ENCODE results near the gene SNAP91. TPM values are rescaled to one million over a fixed set of nuclear protein-coding genes. Genes with fewer than 3 reads are reported as not detected.
"Not testable (repeated sequence)": the region's sequence is repeated elsewhere in the genome, so short reads cannot be mapped to it uniquely, and the experiment has no call there.

SNAP91 gene
- total RNA-seq, 1 donor from 2014 or later, result 2.1 TPM

DNA sequence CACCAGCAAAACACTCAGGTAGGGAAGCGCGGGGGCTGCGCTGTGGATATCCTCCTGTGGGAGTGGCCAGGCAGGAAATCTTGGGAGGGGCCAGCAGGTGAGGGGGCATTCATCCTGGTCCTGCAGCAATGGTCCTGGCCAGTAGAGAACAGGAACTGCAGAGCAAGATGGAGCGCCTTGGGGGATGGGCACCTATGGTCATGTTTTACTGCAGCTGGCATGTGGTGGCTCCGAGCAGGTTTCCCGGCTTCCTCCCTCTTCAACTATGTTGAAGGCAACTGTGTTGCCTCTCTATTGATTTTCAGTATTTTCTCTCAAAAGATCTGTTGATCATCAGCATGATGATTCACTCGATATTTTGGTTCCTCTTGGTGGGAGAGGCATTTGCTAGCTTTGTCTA, 70.9 kb downstream of the SNAP91 start:
- Histone ChIP-seq H3K9me3 (ENCODE audit: control insufficient read depth in 3 of 3, low read length in 3 of 3) (no peaks in the 10 kb centered on the region), H3K36me3 (ENCODE audit: control insufficient read depth in 3 of 3, insufficient read depth in 3 of 3, low read length in 3 of 3) (no peaks in the 10 kb centered on the region), H3K4me3 (ENCODE audit: low read length in 3 of 3) (no peak overlapping the region), H3K27ac (ENCODE audit: low read depth, low read length) (no peak overlapping the region), H3K4me1 (ENCODE audit: control insufficient read depth in 3 of 3, insufficient read depth in 3 of 3, low read length in 3 of 3) (no peaks in the 10 kb centered on the region), H3K27me3 (ENCODE audit: control insufficient read depth in 3 of 3, insufficient read depth in 3 of 3, low read length in 3 of 3) (no peaks in the 10 kb centered on the region), H3K9ac (ENCODE audit: low read depth in 1 of 3, low read length in 3 of 3) (no peak overlapping the region)

DNA sequence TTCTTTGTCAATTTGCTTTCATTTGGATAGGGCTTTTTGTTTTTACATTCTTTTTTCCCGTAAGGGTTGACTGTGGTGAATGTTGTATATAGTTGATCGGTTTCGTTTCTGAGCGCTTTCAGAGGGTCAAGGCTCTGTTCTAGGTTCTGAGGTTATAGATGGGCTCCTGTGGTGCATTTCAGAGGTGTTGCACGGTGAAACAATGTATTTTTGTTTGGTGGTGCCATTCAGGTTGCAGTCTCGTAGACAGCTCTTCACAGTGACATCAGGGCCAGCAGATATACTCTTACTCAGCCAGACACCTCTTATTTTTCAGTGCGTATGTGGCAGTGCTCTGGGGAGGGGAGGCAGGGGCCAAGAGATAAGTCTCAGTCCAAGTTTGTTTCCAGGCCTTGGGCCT, 72.1 kb downstream of the SNAP91 start:
- Histone ChIP-seq H3K36me3 (ENCODE audit: control insufficient read depth in 3 of 3, insufficient read depth in 3 of 3, low read length in 3 of 3) (no peaks in the 10 kb centered on the region), H3K9ac (ENCODE audit: low read depth in 1 of 3, low read length in 3 of 3) (no peak overlapping the region), H3K9me3 (ENCODE audit: control insufficient read depth in 3 of 3, low read length in 3 of 3) (no peaks in the 10 kb centered on the region), H3K27me3 (ENCODE audit: control insufficient read depth in 3 of 3, insufficient read depth in 3 of 3, low read length in 3 of 3) (no peaks in the 10 kb centered on the region), H3K4me3 (ENCODE audit: low read length in 3 of 3) (no peak overlapping the region), H3K27ac (ENCODE audit: low read depth, low read length) (no peak overlapping the region), H3K4me1 (ENCODE audit: control insufficient read depth in 3 of 3, insufficient read depth in 3 of 3, low read length in 3 of 3) (no peaks in the 10 kb centered on the region)

DNA sequence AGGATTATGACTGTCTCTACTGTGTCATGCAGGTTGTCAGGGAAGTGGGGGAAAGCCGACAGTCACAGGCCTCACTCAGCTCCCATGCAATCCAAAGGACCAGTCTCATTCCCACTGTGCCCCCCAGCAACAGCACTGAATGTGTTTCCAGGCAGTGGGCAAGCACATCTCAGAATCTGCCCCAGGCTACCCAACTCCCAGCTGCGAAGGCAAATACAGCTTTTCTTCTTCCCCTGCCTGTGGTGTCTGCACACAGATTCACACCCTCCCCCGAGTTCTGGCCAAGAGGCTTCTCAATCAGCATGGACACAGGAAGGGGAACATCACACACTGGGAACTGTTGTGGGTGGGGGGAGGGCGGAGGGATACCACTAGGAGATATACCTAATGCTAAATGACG, 75.3 kb downstream of the SNAP91 start:
- no peaks in the 10 kb centered on the region for H3K4me1 ChIP-seq (ENCODE audit: control insufficient read depth in 3 of 3, insufficient read depth in 3 of 3, low read length in 3 of 3)
- no peak overlapping the region for H3K4me3 ChIP-seq (ENCODE audit: low read length in 3 of 3)
- H3K9ac ChIP-seq (ENCODE audit: low read depth in 1 of 3, low read length in 3 of 3), result no peak overlapping the region
- no peak overlapping the region for H3K27ac ChIP-seq (ENCODE audit: low read depth, low read length)
- no peaks in the 10 kb centered on the region for H3K36me3 ChIP-seq (ENCODE audit: control insufficient read depth in 3 of 3, insufficient read depth in 3 of 3, low read length in 3 of 3)
- H3K27me3 ChIP-seq (ENCODE audit: control insufficient read depth in 3 of 3, insufficient read depth in 3 of 3, low read length in 3 of 3), result no peaks in the 10 kb centered on the region
- no peaks in the 10 kb centered on the region for H3K9me3 ChIP-seq (ENCODE audit: control insufficient read depth in 3 of 3, low read length in 3 of 3)

DNA sequence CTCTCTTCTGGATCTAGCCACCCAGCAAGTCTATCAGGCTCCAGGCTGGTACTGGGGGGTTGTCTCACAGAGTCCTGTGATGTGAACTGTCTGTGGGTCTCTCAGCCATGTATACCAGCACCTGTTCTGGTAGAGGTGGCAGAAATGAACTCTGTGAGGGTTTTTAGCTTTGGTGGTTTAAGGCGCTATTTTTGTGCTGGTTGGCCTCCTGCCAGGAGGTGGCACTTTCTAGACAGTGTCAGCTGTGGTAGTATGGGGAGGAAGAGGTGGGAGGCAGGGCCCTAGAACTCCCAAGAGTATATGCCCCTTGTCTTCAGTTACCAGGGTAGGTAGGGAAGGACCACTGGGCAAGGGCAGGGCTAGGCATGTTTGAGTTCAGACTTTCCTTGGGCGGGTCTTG, 75.8 kb downstream of the SNAP91 start:
- H3K4me1 ChIP-seq (ENCODE audit: control insufficient read depth in 3 of 3, insufficient read depth in 3 of 3, low read length in 3 of 3), result no peaks in the 10 kb centered on the region
- H3K36me3 ChIP-seq (ENCODE audit: control insufficient read depth in 3 of 3, insufficient read depth in 3 of 3, low read length in 3 of 3), result no peaks in the 10 kb centered on the region
- no peak overlapping the region for H3K9ac ChIP-seq (ENCODE audit: low read depth in 1 of 3, low read length in 3 of 3)
- no peak overlapping the region for H3K27ac ChIP-seq (ENCODE audit: low read depth, low read length)
- no peak overlapping the region for H3K4me3 ChIP-seq (ENCODE audit: low read length in 3 of 3)
- H3K9me3 ChIP-seq (ENCODE audit: control insufficient read depth in 3 of 3, low read length in 3 of 3), result no peaks in the 10 kb centered on the region
- no peaks in the 10 kb centered on the region for H3K27me3 ChIP-seq (ENCODE audit: control insufficient read depth in 3 of 3, insufficient read depth in 3 of 3, low read length in 3 of 3)

DNA sequence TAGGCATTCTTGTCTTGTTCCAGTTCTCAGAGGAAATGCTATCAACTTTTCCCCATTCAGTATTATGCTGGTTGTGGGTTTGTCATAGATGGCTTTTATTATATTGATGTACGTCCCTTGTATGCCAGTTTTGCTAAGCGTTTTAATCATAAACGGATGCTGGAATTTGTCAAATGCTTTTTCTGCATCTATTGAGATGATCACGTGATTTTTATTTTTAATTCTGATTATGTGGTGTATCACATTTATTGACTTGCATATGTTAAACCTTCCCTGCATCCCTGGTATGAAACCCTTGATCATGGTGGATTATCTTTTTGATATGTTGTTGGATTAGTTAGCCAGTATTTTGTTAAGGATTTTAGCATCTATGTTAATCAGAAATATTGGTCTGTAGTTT, 79.0 kb downstream of the SNAP91 start:
- not testable (repeated sequence) for H3K4me3 ChIP-seq (ENCODE audit: low read length in 3 of 3); H3K4me1 ChIP-seq (ENCODE audit: control insufficient read depth in 3 of 3, insufficient read depth in 3 of 3, low read length in 3 of 3); H3K27me3 ChIP-seq (ENCODE audit: control insufficient read depth in 3 of 3, insufficient read depth in 3 of 3, low read length in 3 of 3); H3K27ac ChIP-seq (ENCODE audit: low read depth, low read length); H3K9ac ChIP-seq (ENCODE audit: low read depth in 1 of 3, low read length in 3 of 3); H3K9me3 ChIP-seq (ENCODE audit: control insufficient read depth in 3 of 3, low read length in 3 of 3); H3K36me3 ChIP-seq (ENCODE audit: control insufficient read depth in 3 of 3, insufficient read depth in 3 of 3, low read length in 3 of 3)

DNA sequence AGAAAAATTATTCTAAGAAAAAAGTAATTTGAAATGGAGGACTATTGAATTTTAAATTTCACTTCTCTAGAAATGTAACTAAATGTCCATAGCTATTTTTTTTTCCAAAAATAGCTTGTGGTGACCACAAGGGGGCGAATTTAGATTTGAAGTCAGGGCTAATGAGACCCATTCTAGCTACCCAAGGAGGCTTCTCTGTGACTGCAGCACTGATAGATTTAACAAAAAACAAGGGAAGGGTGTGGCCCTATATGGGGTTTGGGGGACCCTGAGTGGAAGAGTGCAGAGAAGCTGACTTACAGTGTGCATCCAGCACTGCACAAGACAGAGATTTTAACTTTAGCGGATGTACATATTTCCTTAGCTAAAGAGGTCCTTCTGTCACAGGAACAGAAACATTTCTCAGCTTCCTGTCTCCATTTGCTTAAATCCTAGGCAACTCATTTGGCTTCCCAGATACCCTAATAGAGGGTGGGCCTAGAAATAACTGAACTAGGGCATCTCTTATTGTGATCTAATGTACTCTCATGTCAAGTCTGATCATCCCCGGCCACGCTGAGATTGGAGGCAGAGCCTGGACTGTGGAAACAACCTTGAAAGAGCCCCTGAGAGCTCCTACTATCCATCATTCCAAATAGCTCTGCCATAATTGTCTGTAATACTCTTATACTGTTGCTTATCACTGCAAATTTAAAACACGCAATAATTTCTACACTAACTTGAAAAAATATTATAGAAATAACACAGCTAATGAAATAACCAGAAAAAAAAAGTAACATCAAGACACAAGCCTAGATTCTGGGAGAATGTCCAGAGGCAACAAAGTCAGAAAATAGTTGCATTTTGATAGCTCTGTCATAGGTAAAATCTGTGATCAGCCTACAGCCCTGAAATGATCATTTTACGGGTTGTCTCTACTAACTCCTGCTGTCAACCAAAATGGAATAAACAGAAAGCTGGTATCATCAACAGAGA, 93.6 kb downstream of the SNAP91 start:
- H3K27me3 ChIP-seq (ENCODE audit: control insufficient read depth in 3 of 3, insufficient read depth in 3 of 3, low read length in 3 of 3), result no peaks in the 10 kb centered on the region
- no peaks in the 10 kb centered on the region for H3K36me3 ChIP-seq (ENCODE audit: control insufficient read depth in 3 of 3, insufficient read depth in 3 of 3, low read length in 3 of 3)
- H3K27ac ChIP-seq (ENCODE audit: low read depth, low read length), result no peak overlapping the region
- H3K4me1 ChIP-seq (ENCODE audit: control insufficient read depth in 3 of 3, insufficient read depth in 3 of 3, low read length in 3 of 3), result no peaks in the 10 kb centered on the region
- no peak overlapping the region for H3K9ac ChIP-seq (ENCODE audit: low read depth in 1 of 3, low read length in 3 of 3)
- H3K4me3 ChIP-seq (ENCODE audit: low read length in 3 of 3), result no peak overlapping the region
- H3K9me3 ChIP-seq (ENCODE audit: control insufficient read depth in 3 of 3, low read length in 3 of 3), result no peaks in the 10 kb centered on the region

DNA sequence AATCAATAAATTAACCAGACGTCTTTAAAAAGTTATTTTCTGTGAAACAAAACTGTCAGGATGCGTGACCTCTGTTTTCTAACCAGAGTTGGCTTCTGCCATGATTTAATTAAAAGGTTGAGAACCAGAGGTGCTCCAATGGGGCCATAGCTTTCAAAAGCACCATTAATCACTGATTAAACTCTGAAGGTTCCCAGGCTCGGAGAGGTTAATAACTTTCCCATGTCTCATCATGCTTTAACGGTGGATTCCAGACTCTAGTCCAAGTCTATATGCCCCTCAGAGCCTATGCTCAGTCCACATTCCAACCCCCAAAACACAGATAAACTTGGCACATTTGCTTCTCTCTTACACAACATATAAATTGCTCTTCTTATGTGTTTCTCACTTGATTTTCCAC, 95.5 kb downstream of the SNAP91 start:
- no peak overlapping the region for H3K4me3 ChIP-seq (ENCODE audit: low read length in 3 of 3)
- no peak overlapping the region for H3K9ac ChIP-seq (ENCODE audit: low read depth in 1 of 3, low read length in 3 of 3)
- H3K9me3 ChIP-seq (ENCODE audit: control insufficient read depth in 3 of 3, low read length in 3 of 3), result no peaks in the 10 kb centered on the region
- no peaks in the 10 kb centered on the region for H3K36me3 ChIP-seq (ENCODE audit: control insufficient read depth in 3 of 3, insufficient read depth in 3 of 3, low read length in 3 of 3)
- no peaks in the 10 kb centered on the region for H3K4me1 ChIP-seq (ENCODE audit: control insufficient read depth in 3 of 3, insufficient read depth in 3 of 3, low read length in 3 of 3)
- H3K27me3 ChIP-seq (ENCODE audit: control insufficient read depth in 3 of 3, insufficient read depth in 3 of 3, low read length in 3 of 3), result no peaks in the 10 kb centered on the region
- no peak overlapping the region for H3K27ac ChIP-seq (ENCODE audit: low read depth, low read length)

DNA sequence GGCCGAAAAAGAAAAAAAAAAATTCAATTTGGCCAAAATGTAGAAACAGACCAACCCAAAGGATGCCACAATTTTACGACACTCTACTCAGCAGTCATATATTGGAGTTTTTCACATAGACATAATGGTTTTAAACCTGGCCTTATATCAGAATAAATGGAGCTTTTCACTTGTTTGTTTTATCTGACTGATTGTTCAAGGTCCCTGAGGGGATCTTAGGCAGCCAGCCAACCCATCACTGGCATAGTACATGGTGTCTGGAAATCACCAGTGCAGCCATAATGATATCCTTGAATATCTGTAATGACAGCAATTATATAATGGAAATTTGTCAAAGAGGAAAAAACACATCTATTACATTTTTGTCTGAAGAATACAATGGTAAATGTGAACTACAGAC, 99.7 kb downstream of the SNAP91 start:
- Histone ChIP-seq H3K27ac (ENCODE audit: low read depth, low read length) (no peak overlapping the region), H3K9me3 (ENCODE audit: control insufficient read depth in 3 of 3, low read length in 3 of 3) (no peaks in the 10 kb centered on the region), H3K4me1 (ENCODE audit: control insufficient read depth in 3 of 3, insufficient read depth in 3 of 3, low read length in 3 of 3) (no peaks in the 10 kb centered on the region), H3K27me3 (ENCODE audit: control insufficient read depth in 3 of 3, insufficient read depth in 3 of 3, low read length in 3 of 3) (no peaks in the 10 kb centered on the region), H3K36me3 (ENCODE audit: control insufficient read depth in 3 of 3, insufficient read depth in 3 of 3, low read length in 3 of 3) (no peaks in the 10 kb centered on the region), H3K4me3 (ENCODE audit: low read length in 3 of 3) (no peak overlapping the region), H3K9ac (ENCODE audit: low read depth in 1 of 3, low read length in 3 of 3) (no peak overlapping the region)

DNA sequence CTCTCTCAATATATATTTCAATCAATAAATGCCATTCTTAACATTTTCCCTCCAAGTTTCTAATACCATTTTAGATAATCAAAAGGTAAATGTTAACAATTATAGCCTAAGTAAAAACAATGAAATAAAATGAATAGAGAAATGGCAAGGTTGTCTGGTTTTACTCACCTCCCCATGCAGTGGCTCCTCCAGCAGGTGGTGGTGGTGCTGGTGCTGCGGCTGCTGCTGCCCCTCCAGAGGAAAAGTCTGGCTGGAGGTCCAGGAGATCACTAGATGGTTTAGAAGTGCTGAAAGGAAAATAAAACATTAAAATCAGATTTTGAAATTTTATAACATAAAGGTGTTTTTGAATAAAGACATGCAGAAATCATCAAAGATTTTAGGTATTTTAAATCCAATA, 103.4 kb downstream of the SNAP91 start:
- Histone ChIP-seq H3K27me3 (ENCODE audit: control insufficient read depth in 3 of 3, insufficient read depth in 3 of 3, low read length in 3 of 3) (no peaks in the 10 kb centered on the region), H3K4me1 (ENCODE audit: control insufficient read depth in 3 of 3, insufficient read depth in 3 of 3, low read length in 3 of 3) (no peaks in the 10 kb centered on the region), H3K36me3 (ENCODE audit: control insufficient read depth in 3 of 3, insufficient read depth in 3 of 3, low read length in 3 of 3) (no peaks in the 10 kb centered on the region), H3K27ac (ENCODE audit: low read depth, low read length) (no peak overlapping the region), H3K4me3 (ENCODE audit: low read length in 3 of 3) (no peak overlapping the region), H3K9me3 (ENCODE audit: control insufficient read depth in 3 of 3, low read length in 3 of 3) (no peaks in the 10 kb centered on the region), H3K9ac (ENCODE audit: low read depth in 1 of 3, low read length in 3 of 3) (no peak overlapping the region)

DNA sequence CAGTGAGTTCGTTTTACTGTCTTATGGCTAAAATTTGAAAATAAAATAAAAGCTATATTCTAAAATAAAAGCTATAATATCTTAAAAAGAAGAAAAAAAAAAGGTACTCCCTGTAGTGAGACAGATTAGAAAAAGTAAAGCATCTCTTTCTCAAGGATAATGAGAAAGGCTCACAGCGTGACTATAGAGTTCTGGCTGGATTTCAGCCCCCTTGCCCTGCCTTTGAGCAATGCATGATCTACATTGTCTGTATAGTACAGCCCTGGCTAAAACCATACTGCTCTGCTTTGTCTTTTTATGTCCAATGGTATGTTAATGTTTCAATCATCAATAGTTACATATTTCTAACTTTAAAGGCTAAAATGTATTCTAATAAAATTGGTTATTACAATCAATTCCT, 105.3 kb downstream of the SNAP91 start:
- Histone ChIP-seq H3K4me1 (ENCODE audit: control insufficient read depth in 3 of 3, insufficient read depth in 3 of 3, low read length in 3 of 3) (no peaks in the 10 kb centered on the region), H3K27ac (ENCODE audit: low read depth, low read length) (no peak overlapping the region), H3K4me3 (ENCODE audit: low read length in 3 of 3) (no peak overlapping the region)

More for the DNA sequence above, 105.3 kb downstream of the SNAP91 start:
- Histone ChIP-seq H3K27me3 (ENCODE audit: control insufficient read depth in 3 of 3, insufficient read depth in 3 of 3, low read length in 3 of 3) (no peaks in the 10 kb centered on the region), H3K9ac (ENCODE audit: low read depth in 1 of 3, low read length in 3 of 3) (no peak overlapping the region), H3K36me3 (ENCODE audit: control insufficient read depth in 3 of 3, insufficient read depth in 3 of 3, low read length in 3 of 3) (no peaks in the 10 kb centered on the region), H3K9me3 (ENCODE audit: control insufficient read depth in 3 of 3, low read length in 3 of 3) (no peaks in the 10 kb centered on the region)
